HG03521 (cell line): ENCODE measurements around the gene HESX1.

Experiments used
- ATAC-seq: cut with Tn5 transposase; IDR thresholded peaks from one replicate; pipeline ENCODE4 v1.9.1; 2021; ENCODE audit warnings: mild to moderate bottlenecking, moderate library complexity; ENCODE audit not compliant: unreplicated experiment

Gene HESX1

GRCh38 chr3:57168151-57168550 is 31.6 kb downstream of the HESX1 start:
- ATAC-seq = no peak

- ATAC-seq = no peak
These were observed 33.1 kb downstream of the HESX1 start for GRCh38 chr3:57166660-57167059.

- ATAC-seq = no peak
These were observed 34.1 kb downstream of the HESX1 start for GRCh38 chr3:57165641-57166040.

GRCh38 chr3:57164657-57165573 is 34.9 kb downstream of the HESX1 start, which contains the start of gene IL17RD:
Gene IL17RD, minus strand, starts transcription at chr3:57165353. Its CDS starts 67 bp downstream, at chr3:57165286.
- peak; percentile 56 for ATAC-seq

GRCh38 chr3:57164217-57164656 is 35.5 kb downstream of the HESX1 start:
- ATAC-seq = no peak

- no peak for ATAC-seq
These were observed 36.0 kb downstream of the HESX1 start for GRCh38 chr3:57163751-57164150.

- no peak for ATAC-seq
These were observed 37.9 kb downstream of the HESX1 start for GRCh38 chr3:57161915-57162314.

- no peak for ATAC-seq
These were observed 38.8 kb downstream of the HESX1 start for GRCh38 chr3:57160765-57161538.

GRCh38 chr3:57160076-57160764 is 39.6 kb downstream of the HESX1 start:
- no peak for ATAC-seq

GRCh38 chr3:57158813-57159738 is 40.7 kb downstream of the HESX1 start:
- no peak for ATAC-seq

- no peak for ATAC-seq
These were observed 41.5 kb downstream of the HESX1 start for GRCh38 chr3:57158325-57158724.

- ATAC-seq = no peak
These were observed 42.2 kb downstream of the HESX1 start for GRCh38 chr3:57157545-57157944.

- ATAC-seq = no peak
These were observed 44.5 kb downstream of the HESX1 start for GRCh38 chr3:57155310-57155643.

GRCh38 chr3:57154470-57155309 is 45.1 kb downstream of the HESX1 start:
- ATAC-seq = no peak

GRCh38 chr3:57152151-57153143 is 47.3 kb downstream of the HESX1 start:
- ATAC-seq = no peak

GRCh38 chr3:57151749-57152148 is 48.0 kb downstream of the HESX1 start:
- ATAC-seq = no peak

GRCh38 chr3:57151021-57151449 is 48.7 kb downstream of the HESX1 start:
- ATAC-seq = no peak

GRCh38 chr3:57150113-57150581 is 49.6 kb downstream of the HESX1 start:
- ATAC-seq = no peak
